ENCODE data around the gene RAB8B.

Gene RAB8B

DNA sequence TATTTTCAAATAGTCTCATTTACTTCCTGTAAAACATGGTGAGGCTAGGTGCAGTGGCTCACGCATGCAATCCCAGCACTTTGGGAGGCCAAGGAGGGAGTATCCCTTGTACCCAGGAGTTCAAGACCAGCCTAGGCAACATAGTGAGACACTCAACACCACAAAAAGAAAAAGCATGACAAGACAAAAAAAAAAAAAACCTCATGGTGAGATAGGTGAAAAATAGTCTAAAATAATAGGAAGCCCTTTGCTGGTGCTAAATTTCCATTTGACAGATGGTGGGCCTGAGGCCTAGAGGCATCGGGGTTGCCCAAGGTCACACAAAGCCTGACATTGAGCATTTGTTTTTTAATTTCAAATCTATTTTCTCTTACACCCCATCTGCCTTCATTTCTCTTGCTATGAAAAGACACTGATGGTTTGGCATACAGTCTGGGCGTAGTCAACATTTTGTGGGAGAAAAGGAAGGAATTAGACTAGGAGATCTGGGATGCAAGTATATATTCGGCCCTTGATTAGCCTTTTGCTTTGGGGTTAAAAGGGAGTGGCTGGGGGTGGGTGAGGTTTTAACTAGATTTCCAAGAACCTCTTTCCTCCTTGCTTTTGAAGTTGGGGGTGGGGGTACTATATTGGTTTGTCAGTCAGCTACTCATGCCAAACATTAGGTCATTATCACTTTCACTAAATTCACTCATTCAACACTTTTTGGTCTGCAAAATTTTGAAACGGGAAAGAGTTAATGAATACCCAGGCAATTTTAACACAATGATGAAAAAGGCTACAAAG is 11.3 kb downstream of the RAB8B start:
- no peak overlapping the region for H3K4me3 ChIP-seq (ENCODE audit: insufficient read depth, low read length, poor library complexity, severe bottlenecking)
- peaks cover 10% of the 10 kb centered on the region; the same call in 1 of the 2 replicates for H4K20me1 ChIP-seq (ENCODE audit: low read depth, low read length)
- no peak overlapping the region for H3K9ac ChIP-seq (ENCODE audit: low read length)
- no peaks in the 10 kb centered on the region for H3K27me3 ChIP-seq (ENCODE audit: low read length)
- H3K9me2 ChIP-seq (replicated peaks; ENCODE audit: insufficient read depth, low read length), result no peaks in the 10 kb centered on the region
- H3K4me2 ChIP-seq (ENCODE audit: low read depth, low read length, poor library complexity, severe bottlenecking), result no peak overlapping the region
- no peak overlapping the region for H3K27ac ChIP-seq (ENCODE audit: low read depth, low read length)
- TF ChIP-seq EZH2phosphoT487 (conservative IDR thresholded peaks at IDR 0.05; ENCODE audit: low read length), result no peak
- TF ChIP-seq, protein P1, sequence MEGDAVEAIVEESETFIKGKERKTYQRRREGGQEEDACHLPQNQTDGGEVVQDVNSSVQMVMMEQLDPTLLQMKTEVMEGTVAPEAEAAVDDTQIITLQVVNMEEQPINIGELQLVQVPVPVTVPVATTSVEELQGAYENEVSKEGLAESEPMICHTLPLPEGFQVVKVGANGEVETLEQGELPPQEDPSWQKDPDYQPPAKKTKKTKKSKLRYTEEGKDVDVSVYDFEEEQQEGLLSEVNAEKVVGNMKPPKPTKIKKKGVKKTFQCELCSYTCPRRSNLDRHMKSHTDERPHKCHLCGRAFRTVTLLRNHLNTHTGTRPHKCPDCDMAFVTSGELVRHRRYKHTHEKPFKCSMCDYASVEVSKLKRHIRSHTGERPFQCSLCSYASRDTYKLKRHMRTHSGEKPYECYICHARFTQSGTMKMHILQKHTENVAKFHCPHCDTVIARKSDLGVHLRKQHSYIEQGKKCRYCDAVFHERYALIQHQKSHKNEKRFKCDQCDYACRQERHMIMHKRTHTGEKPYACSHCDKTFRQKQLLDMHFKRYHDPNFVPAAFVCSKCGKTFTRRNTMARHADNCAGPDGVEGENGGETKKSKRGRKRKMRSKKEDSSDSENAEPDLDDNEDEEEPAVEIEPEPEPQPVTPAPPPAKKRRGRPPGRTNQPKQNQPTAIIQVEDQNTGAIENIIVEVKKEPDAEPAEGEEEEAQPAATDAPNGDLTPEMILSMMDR (IDR thresholded peaks at IDR 0.05; ENCODE audit: insufficient read depth, low read length, poor library complexity, severe bottlenecking), result no peak
- H3K36me3 ChIP-seq (ENCODE audit: low read length), result peaks cover 6% of the 10 kb centered on the region; the same call in 1 of the 2 replicates
- no peak overlapping the region for H2AFZ ChIP-seq (ENCODE audit: low read depth, low read length, severe bottlenecking)
- no peaks in the 10 kb centered on the region for H3F3A ChIP-seq (ENCODE audit: insufficient read depth)
- H3K9me3 ChIP-seq (ENCODE audit: insufficient read depth, low read length), result no peaks in the 10 kb centered on the region
- H3K79me2 ChIP-seq (ENCODE audit: insufficient read depth, low read length), result peaks cover 89% of the 10 kb centered on the region

DNA sequence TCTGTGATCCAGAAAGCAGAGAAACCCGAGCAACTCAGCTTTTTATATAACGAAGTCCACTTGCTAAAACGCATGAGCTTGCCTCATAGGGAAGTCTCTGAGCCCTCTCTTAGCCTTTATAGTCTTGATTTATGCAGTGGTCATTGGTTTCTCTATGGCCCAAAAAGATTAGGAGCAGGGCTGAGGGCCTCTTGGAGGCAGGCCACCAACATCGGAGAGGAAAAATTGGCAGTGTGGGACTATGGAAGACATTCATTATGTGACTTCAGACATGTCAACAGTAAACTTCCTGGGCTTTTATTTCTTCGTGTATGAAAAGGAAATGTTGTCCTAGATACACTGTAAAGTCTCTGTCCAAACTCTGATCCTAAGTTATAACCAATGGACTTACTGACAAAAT is 13.5 kb downstream of the RAB8B start:
- H2AFZ ChIP-seq (ENCODE audit: low read depth, low read length, severe bottlenecking), result no peak overlapping the region
- no peak overlapping the region for H3K4me3 ChIP-seq (ENCODE audit: insufficient read depth, low read length, poor library complexity, severe bottlenecking)
- no peaks in the 10 kb centered on the region for H3K9me3 ChIP-seq (ENCODE audit: insufficient read depth, low read length)
- no peaks in the 10 kb centered on the region for H3K27me3 ChIP-seq (ENCODE audit: low read length)
- H3K9ac ChIP-seq (ENCODE audit: low read length), result no peak overlapping the region
- no peak overlapping the region for H3K27ac ChIP-seq (ENCODE audit: low read depth, low read length)
- H3F3A ChIP-seq (ENCODE audit: insufficient read depth), result no peaks in the 10 kb centered on the region
- TF ChIP-seq EZH2phosphoT487 (conservative IDR thresholded peaks at IDR 0.05; ENCODE audit: low read length), result no peak
- TF ChIP-seq, protein P1 (IDR thresholded peaks at IDR 0.05; ENCODE audit: insufficient read depth, low read length, poor library complexity, severe bottlenecking), result no peak
- H3K9me2 ChIP-seq (replicated peaks; ENCODE audit: insufficient read depth, low read length), result no peaks in the 10 kb centered on the region
- H4K20me1 ChIP-seq (ENCODE audit: low read depth, low read length), result peaks cover 10% of the 10 kb centered on the region; the same call in 1 of the 2 replicates
- H3K36me3 ChIP-seq (ENCODE audit: low read length), result peaks cover 4% of the 10 kb centered on the region; the same call in 1 of the 2 replicates
- peaks cover 86% of the 10 kb centered on the region for H3K79me2 ChIP-seq (ENCODE audit: insufficient read depth, low read length)
- H3K4me2 ChIP-seq (ENCODE audit: low read depth, low read length, poor library complexity, severe bottlenecking), result no peak overlapping the region

DNA sequence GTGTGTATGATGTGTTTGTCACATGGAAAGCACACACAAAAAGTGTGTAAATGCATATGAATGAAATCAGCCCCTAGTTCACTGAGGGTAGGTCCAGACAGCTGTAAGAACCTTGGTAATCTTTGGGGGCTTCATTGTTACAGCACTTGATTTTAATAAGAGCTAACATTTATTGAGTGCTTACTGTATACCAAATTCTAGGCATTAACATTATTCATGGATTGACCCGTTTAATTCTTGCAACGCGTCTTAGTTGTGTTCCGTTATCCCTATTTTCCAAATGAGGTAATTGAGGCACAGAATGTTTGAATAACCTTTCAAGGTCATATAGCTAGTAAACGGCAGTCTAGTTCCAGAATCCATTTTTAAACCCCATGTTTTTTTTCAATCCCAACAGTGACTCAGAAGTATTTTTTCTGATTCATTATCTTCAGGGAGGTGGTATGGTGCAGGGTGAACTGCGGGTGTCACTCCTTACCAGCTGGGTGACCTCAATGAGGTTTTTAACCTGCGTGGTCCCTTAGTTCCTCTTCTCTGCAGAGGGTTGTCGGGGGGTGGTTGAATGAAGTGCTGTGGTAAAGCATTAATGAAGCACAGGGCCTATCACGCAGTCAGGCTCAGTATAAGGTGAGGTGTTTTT is 14.2 kb downstream of the RAB8B start:
- no peaks in the 10 kb centered on the region for H3K9me3 ChIP-seq (ENCODE audit: insufficient read depth, low read length)
- TF ChIP-seq, protein P1 (IDR thresholded peaks at IDR 0.05; ENCODE audit: insufficient read depth, low read length, poor library complexity, severe bottlenecking), result no peak
- no peak for TF ChIP-seq EZH2phosphoT487 (conservative IDR thresholded peaks at IDR 0.05; ENCODE audit: low read length)
- H4K20me1 ChIP-seq (ENCODE audit: low read depth, low read length), result peaks cover 10% of the 10 kb centered on the region; the same call in 1 of the 2 replicates
- H3K36me3 ChIP-seq (ENCODE audit: low read length), result peaks cover 4% of the 10 kb centered on the region; the same call in 1 of the 2 replicates
- peaks cover 86% of the 10 kb centered on the region for H3K79me2 ChIP-seq (ENCODE audit: insufficient read depth, low read length)
- H3K4me3 ChIP-seq (ENCODE audit: insufficient read depth, low read length, poor library complexity, severe bottlenecking), result no peak overlapping the region
- no peak overlapping the region for H3K4me2 ChIP-seq (ENCODE audit: low read depth, low read length, poor library complexity, severe bottlenecking)
- no peak overlapping the region for H3K27ac ChIP-seq (ENCODE audit: low read depth, low read length)
- no peaks in the 10 kb centered on the region for H3F3A ChIP-seq (ENCODE audit: insufficient read depth)
- H3K9ac ChIP-seq (ENCODE audit: low read length), result no peak overlapping the region
- no peaks in the 10 kb centered on the region for H3K9me2 ChIP-seq (replicated peaks; ENCODE audit: insufficient read depth, low read length)
- H3K27me3 ChIP-seq (ENCODE audit: low read length), result no peaks in the 10 kb centered on the region
- H2AFZ ChIP-seq (ENCODE audit: low read depth, low read length, severe bottlenecking), result no peak overlapping the region
